ENCODE measurements around the gene MSI2. TPM values are rescaled to one million over a fixed set of nuclear protein-coding genes. Genes with fewer than 3 reads are reported as not detected.

Gene MSI2
- total RNA-seq = 5.6 and 8.8 TPM in 2 replicates

GRCh38 chr17:57255776-57256681 lies at the start of gene MSI2:
Gene MSI2 (plus strand): TSS chr17:57256523. CDS start chr17:57256743, 220 bp downstream.

Other genes starting within 250 kb of the MSI2 start
- gene AKAP1, start 171.3 kb upstream of the MSI2 start, total RNA-seq = 15.8 and 18.1 TPM in 2 replicates

Measured in pericardium fibroblast (primary cell).